Ovary (tissue), 9 donors: ENCODE data around the gene DTNBP1. TPM values are rescaled to one million over a fixed set of nuclear protein-coding genes. Genes with fewer than 3 reads are reported as not detected.

Experiments used
- DNase-seq, 5 donors: peaks; one replicate each; pipeline ENCODE4 v3.0.0-alpha.2; 2019 to 2020
- H3K27ac ChIP-seq, 2 donors: fragments of 200-600 bp; one replicate each; pipeline versions ENCODE4 v1.5.1 to v1.8.0; 2019 to 2022
- H3K27me3 ChIP-seq: fragments of 200-600 bp; one replicate; pipeline ENCODE4 v1.8.0; 2022
- H3K36me3 ChIP-seq: fragments of 200-600 bp; sonication (generic); one replicate; pipeline ENCODE4 v1.5.1; 2019
- H3K4me1 ChIP-seq: one replicate; pipeline ENCODE4 v1.8.1; 2013; ENCODE audit warnings: mild to moderate bottlenecking, moderate library complexity; ENCODE audit not compliant: insufficient read depth
- H3K4me3 ChIP-seq: fragments of 200-600 bp; sonication (generic); one replicate; pipeline ENCODE4 v1.5.1; 2017
- H3K9me3 ChIP-seq, 2 donors: fragments of 200-600 bp in 1 of 2; sonication (generic) in 1 of 2; one replicate each; pipeline versions ENCODE4 v1.5.1 to v1.8.1; 2013 to 2019; ENCODE audit warnings: mild to moderate bottlenecking in 1 of 2, moderate library complexity in 1 of 2
- CTCF ChIP-seq, 3 donors: fragments of 450-650 bp in 2 of 3; fragments of 200-600 bp in 1 of 3; IDR thresholded peaks; one replicate each; pipeline versions ENCODE4 v1.5.1 to v1.8.0; 2016 to 2022; ENCODE audit warnings: antibody characterized with exemption in 3 of 3, mild to moderate bottlenecking in 1 of 3
- EP300 ChIP-seq: sonication (generic); formaldehyde crosslinking; IDR thresholded peaks from one replicate; pipeline ENCODE4 v1.6.1; 2017; ENCODE audit warnings: antibody characterized with exemption
- POLR2A ChIP-seq: fragments of 450-650 bp; IDR thresholded peaks from one replicate; pipeline ENCODE4 v1.6.1; 2017; ENCODE audit warnings: antibody characterized with exemption, mild to moderate bottlenecking, moderate library complexity
- WGBS, 3 donors: extraction: QIAGEN DNeasy Blood & Tissue Kit in 1 of 3; methylation state at CpG; one replicate each; pipeline versions ENCODE4 v1.1.5 to v1.1.7; 2013 to 2017; 5-methylcytosine and 5-hydroxymethylcytosine counted together
- intact Hi-C, 4 donors: fragments of 100-400 bp; cut with DNase I; formaldehyde crosslinking; loops; one replicate each; pipeline versions ENCODE4 v1.11.0 to v1.15.1; 2022 to 2023
- polyA plus RNA-seq, 2 donors: library from polyadenylated mRNA; stranded (reverse); fragments of 200-250 nt in 1 of 2; fragments of 350-450 nt in 1 of 2; fragmentation: Illumina TruSeq in 1 of 2; extraction: RNeasy Lipid Tissue Mini Kit (QIAGEN cat#74804) in 1 of 2; gene quantifications; one replicate each; pipeline ENCODE4 v1.2.3, GENCODE V29; 2013 to 2014
- total RNA-seq, 7 donors: library from RNA; depleted of rRNA in 2 of 7; stranded (reverse); fragments of >200 nt in 2 of 7; fragmentation: NEBNext Ultra II Directional in 3 of 7; extraction: Animal tissue kit (Norgen Biotek cat#: 25700) in 3 of 7; gene quantifications; one replicate each; pipeline versions ENCODE4 v1.1.0 to v1.2.4, GENCODE V29; 2016 to 2023
- donor health status: DM: no; HTN: no; CAD: no; lungs with moderate emphysema.
- donor health status: DM: no; HTN: no; CAD: no.
- donor health status: Bipolar disorder and iron deficiency.
- donor health status: DM: yes; HTN: yes; CAD: no.
- donor health status: DM: no; HTN: no; CAD: no.
- donor health status: DM: yes; HTN: yes; CAD: no.

DTNBP1 gene
- total and polyA plus RNA-seq, 9 donors = 11.0 to 21.4 (median 15.6) TPM

- intact Hi-C loops = no loop called here
- H3K27me3 ChIP-seq = no peaks in the 10 kb centered on the region
- peak overlapping the region; percentile 72 for H3K4me3 ChIP-seq
- no peaks in the 10 kb centered on the region for H3K36me3 ChIP-seq
- no peak overlapping the region for H3K27ac ChIP-seq
- no peak for DNase-seq
- TF ChIP-seq EP300 = no peak
- TF ChIP-seq POLR2A = no peak
- TF ChIP-seq CTCF (IDR thresholded peaks at IDR 0.05) = no peak
- H3K9me3 ChIP-seq = no peaks in the 10 kb centered on the region
- 38 to 41% (median 40%) methylated on average over 18 of the region's 18 CpGs for WGBS, 3 donors
- peaks cover 5% of the 10 kb centered on the region for H3K4me1 ChIP-seq
Measured at GRCh38 chr6:15663130-15663871, 473 bp upstream of the DTNBP1 start.

- intact Hi-C loops = no loop called here
- no peak for TF ChIP-seq EP300
- TF ChIP-seq CTCF (IDR thresholded peaks at IDR 0.05) = no peak
- no peak for TF ChIP-seq POLR2A
- WGBS, 3 donors = 12 to 13% (median 12%) methylated on average over 26 of the region's 26 CpGs
Measured at GRCh38 chr6:15661853-15662325, 939 bp downstream of the DTNBP1 start.

GRCh38 chr6:15659181-15659580, 3.6 kb downstream of the DTNBP1 start:
- no peak overlapping the region for H3K4me3 ChIP-seq
- no peaks in the 10 kb centered on the region for H3K9me3 ChIP-seq
- intact Hi-C loops = no loop called here
- H3K27ac ChIP-seq = no peak overlapping the region
- no peak for DNase-seq
- 84 to 88% (median 85%) methylated on average over 7 of the region's 7 CpGs for WGBS, 3 donors
- H3K4me1 ChIP-seq = peaks cover 5% of the 10 kb centered on the region
- TF ChIP-seq EP300 (no peak), CTCF (IDR thresholded peaks at IDR 0.05) (no peak), POLR2A (no peak)
- H3K36me3 ChIP-seq = no peaks in the 10 kb centered on the region
- no peaks in the 10 kb centered on the region for H3K27me3 ChIP-seq

More at GRCh38 chr6:15661853-15662325, 939 bp downstream of the DTNBP1 start:
- Histone ChIP-seq H3K27ac (peak overlapping the region; percentile 63 to 66), H3K36me3 (no peaks in the 10 kb centered on the region), H3K4me1 (peaks cover 5% of the 10 kb centered on the region), H3K4me3 (peak overlapping the region; percentile 72), H3K27me3 (no peaks in the 10 kb centered on the region), H3K9me3 (no peaks in the 10 kb centered on the region)
- DNase-seq = no peak

DNA sequence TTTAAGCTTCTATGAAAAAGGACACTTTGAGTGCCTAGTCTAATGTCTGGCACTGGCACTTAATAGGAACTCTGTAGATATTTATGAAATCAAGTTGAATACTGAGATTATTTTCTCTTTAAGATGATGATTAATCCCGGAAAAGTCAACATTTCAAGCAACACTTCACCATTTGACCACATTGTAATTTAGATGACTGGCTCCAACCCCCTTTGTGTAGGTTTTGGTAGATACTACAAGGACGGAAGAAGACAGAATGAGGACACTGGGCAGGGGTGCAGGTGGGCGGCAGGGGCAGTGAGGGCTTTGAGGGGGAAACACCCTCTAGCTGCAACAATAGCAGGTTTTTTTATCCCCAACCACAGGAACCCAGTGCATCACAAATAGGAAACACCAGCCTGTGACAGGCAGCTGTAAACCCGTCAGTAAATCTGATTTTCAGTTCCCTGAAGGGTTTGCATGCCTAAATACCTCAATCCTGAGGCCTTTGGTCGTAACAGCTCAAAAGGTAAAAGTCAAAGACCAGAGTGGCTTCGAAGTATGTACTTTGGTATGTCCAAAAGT, 4.6 kb downstream of the DTNBP1 start:
- Histone ChIP-seq H3K27ac (no peak overlapping the region), H3K4me3 (no peak overlapping the region), H3K36me3 (no peaks in the 10 kb centered on the region), H3K4me1 (peaks cover 4% of the 10 kb centered on the region), H3K27me3 (no peaks in the 10 kb centered on the region), H3K9me3 (no peaks in the 10 kb centered on the region)
- 92 to 96% (median 93%) methylated on average over 6 of the region's 6 CpGs for WGBS, 3 donors
- DNase-seq = no peak
- intact Hi-C loops = no loop called here
- TF ChIP-seq CTCF (IDR thresholded peaks at IDR 0.05) = no peak
- TF ChIP-seq EP300 = no peak
- TF ChIP-seq POLR2A = no peak
